ENCODE measurements around the gene BRINP3.

Gene BRINP3

GRCh38 chr1:190296453-190296852 lies 181.2 kb downstream of the BRINP3 start:
- DNase-seq (ENCODE audit: low spot score): no peak
- ChIA-PET CTCF (interaction anchor here (0.6 kb wide), 1 partner anchor 119 kb away, joined by 4 read pairs; no protein-coding TSS in a partner anchor), POLR2A (ENCODE audit: low non-redundant PET) (no interaction called here)
- TF ChIP-seq CTCF (conservative IDR thresholded peaks at IDR 0.05; ENCODE audit: low read depth): no peak
- H3K27ac ChIP-seq: no peak overlapping the region

GRCh38 chr1:190289897-190290296 lies 187.8 kb downstream of the BRINP3 start:
- no peak for TF ChIP-seq CTCF (conservative IDR thresholded peaks at IDR 0.05; ENCODE audit: low read depth)
- H3K27ac ChIP-seq: no peak overlapping the region
- CTCF ChIA-PET: no interaction called here
- POLR2A ChIA-PET (ENCODE audit: low non-redundant PET): no interaction called here
- no peak for DNase-seq (ENCODE audit: low spot score)

GRCh38 chr1:190286111-190286510 lies 191.6 kb downstream of the BRINP3 start:
- DNase-seq (ENCODE audit: low spot score): no peak
- no peak overlapping the region for H3K27ac ChIP-seq
- TF ChIP-seq CTCF (conservative IDR thresholded peaks at IDR 0.05; ENCODE audit: low read depth): no peak
- POLR2A ChIA-PET (ENCODE audit: low non-redundant PET): no interaction called here
- CTCF ChIA-PET: interaction anchor here (0.6 kb wide), 1 partner anchor 987 kb away, joined by 3 read pairs; no protein-coding TSS in a partner anchor

- H3K27ac ChIP-seq: no peak overlapping the region
- DNase-seq (ENCODE audit: low spot score): no peak
- no peak for TF ChIP-seq CTCF (conservative IDR thresholded peaks at IDR 0.05; ENCODE audit: low read depth)
- ChIA-PET POLR2A (ENCODE audit: low non-redundant PET) (no interaction called here), CTCF (no interaction called here)
Observed at GRCh38 chr1:190277107-190277506, 200.6 kb downstream of the BRINP3 start.

- CTCF ChIA-PET: no interaction called here
- TF ChIP-seq CTCF (conservative IDR thresholded peaks at IDR 0.05; ENCODE audit: low read depth): no peak
- POLR2A ChIA-PET (ENCODE audit: low non-redundant PET): no interaction called here
- no peak for DNase-seq (ENCODE audit: low spot score)
- no peak overlapping the region for H3K27ac ChIP-seq
Observed at GRCh38 chr1:190274721-190275120, 202.9 kb downstream of the BRINP3 start.

GRCh38 chr1:190273161-190273560 lies 204.5 kb downstream of the BRINP3 start:
- no peak for DNase-seq (ENCODE audit: low spot score)
- ChIA-PET CTCF (interaction anchor here (0.6 kb wide), 1 partner anchor 34 kb away, joined by 3 read pairs; no protein-coding TSS in a partner anchor), POLR2A (ENCODE audit: low non-redundant PET) (no interaction called here)
- no peak overlapping the region for H3K27ac ChIP-seq
- TF ChIP-seq CTCF (conservative IDR thresholded peaks at IDR 0.05; ENCODE audit: low read depth): no peak

GRCh38 chr1:190262538-190262937 lies 215.1 kb downstream of the BRINP3 start:
- no peak overlapping the region for H3K27ac ChIP-seq
- CTCF ChIA-PET: no interaction called here
- no peak for TF ChIP-seq CTCF (conservative IDR thresholded peaks at IDR 0.05; ENCODE audit: low read depth)
- no peak for DNase-seq (ENCODE audit: low spot score)
- POLR2A ChIA-PET (ENCODE audit: low non-redundant PET): no interaction called here
